ENCODE results near the gene SNX27.
A peak's percentile ranks its signal among the peaks of the same experiment; 100 is the strongest.
"Not testable (repeated sequence)": the region's sequence is repeated elsewhere in the genome, so short reads cannot be mapped to it uniquely, and the experiment has no call there.

SNX27 gene

GRCh38 chr1:151611832-151612500, at the start of gene SNX27:
Gene SNX27 (plus strand): TSS chr1:151612050. CDS start chr1:151612202, 152 bp downstream.
- peak; percentile 95 for DNase-seq (ENCODE audit: low spot score)

GRCh38 chr1:151562661-151563060, 49.2 kb upstream of the SNX27 start:
- no peak for DNase-seq (ENCODE audit: low spot score)

- no peak for DNase-seq (ENCODE audit: low spot score)
These were observed 48.5 kb upstream of the SNX27 start for GRCh38 chr1:151563376-151563775.

- no peak for DNase-seq (ENCODE audit: low spot score)
These were observed 46.2 kb upstream of the SNX27 start for GRCh38 chr1:151565502-151566189.

- DNase-seq (ENCODE audit: low spot score) = no peak
These were observed 43.2 kb upstream of the SNX27 start for GRCh38 chr1:151568626-151569088.

- DNase-seq (ENCODE audit: low spot score) = no peak
These were observed 41.0 kb upstream of the SNX27 start for GRCh38 chr1:151570819-151571218.

- no peak for DNase-seq (ENCODE audit: low spot score)
These were observed 37.0 kb upstream of the SNX27 start for GRCh38 chr1:151574575-151575529.

GRCh38 chr1:151577173-151577572, 34.7 kb upstream of the SNX27 start:
- no peak for DNase-seq (ENCODE audit: low spot score)

- DNase-seq (ENCODE audit: low spot score) = no peak
These were observed 32.9 kb upstream of the SNX27 start for GRCh38 chr1:151578941-151579340.

- peak; percentile 48 for DNase-seq (ENCODE audit: low spot score)
These were observed 32.2 kb upstream of the SNX27 start for GRCh38 chr1:151579436-151580225.

- no peak for DNase-seq (ENCODE audit: low spot score)
These were observed 30.4 kb upstream of the SNX27 start for GRCh38 chr1:151581451-151581850.

- no peak for DNase-seq (ENCODE audit: low spot score)
These were observed 29.9 kb upstream of the SNX27 start for GRCh38 chr1:151581921-151582320.

GRCh38 chr1:151583796-151584195, 28.1 kb upstream of the SNX27 start:
- DNase-seq (ENCODE audit: low spot score) = no peak

GRCh38 chr1:151584278-151584677, 27.6 kb upstream of the SNX27 start:
- DNase-seq (ENCODE audit: low spot score) = no peak

- no peak for DNase-seq (ENCODE audit: low spot score)
These were observed 27.1 kb upstream of the SNX27 start for GRCh38 chr1:151584780-151585179.

- no peak for DNase-seq (ENCODE audit: low spot score)
These were observed 26.2 kb upstream of the SNX27 start for GRCh38 chr1:151585622-151586021.

- DNase-seq (ENCODE audit: low spot score) = no peak
These were observed 20.9 kb upstream of the SNX27 start for GRCh38 chr1:151590961-151591360.

- no peak for DNase-seq (ENCODE audit: low spot score)
These were observed 18.1 kb upstream of the SNX27 start for GRCh38 chr1:151593730-151594129.

GRCh38 chr1:151594143-151594625, 17.7 kb upstream of the SNX27 start:
- peak; percentile 49 for DNase-seq (ENCODE audit: low spot score)

- no peak for DNase-seq (ENCODE audit: low spot score)
These were observed 15.5 kb upstream of the SNX27 start for GRCh38 chr1:151596166-151596953.

GRCh38 chr1:151602550-151602949, 9.3 kb upstream of the SNX27 start:
- not testable (repeated sequence) for DNase-seq (ENCODE audit: low spot score)

Measured in putamen (tissue), 1 donor.